Measurements from ENCODE around the gene TMEM31.
A peak's percentile ranks its signal among the peaks of the same experiment; 100 is the strongest.

Gene TMEM31

DNA sequence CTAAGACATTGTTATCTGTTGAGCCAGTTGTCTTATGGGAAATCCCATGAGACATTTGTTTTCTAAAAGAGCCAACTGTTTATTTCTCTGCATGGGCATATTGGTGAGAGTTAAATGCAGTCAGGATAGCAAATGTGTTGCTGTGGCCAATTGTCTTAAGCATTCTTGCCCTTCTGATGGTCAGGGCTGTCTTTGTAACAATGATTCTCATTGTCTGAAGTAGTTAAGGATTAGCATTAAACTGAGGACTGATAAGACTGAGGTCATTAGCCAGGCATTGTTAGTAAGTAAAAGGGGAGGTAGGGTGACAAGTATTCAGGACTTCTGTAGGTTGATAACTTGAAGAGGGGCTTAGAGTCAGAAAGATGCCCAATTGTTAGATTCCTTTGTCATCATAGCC is 13.0 kb upstream of the TMEM31 start:
- peak; percentile 51 for DNase-seq (ENCODE audit: low read depth, low spot score)
- no peak for TF ChIP-seq YY1 (IDR thresholded peaks at IDR 0.05; ENCODE audit: insufficient read depth, insufficient read length)
- no peak for TF ChIP-seq SUZ12 (IDR thresholded peaks at IDR 0.05; ENCODE audit: extremely low read depth, insufficient read depth, insufficient read length)
- no peak for TF ChIP-seq ZNF274 (IDR thresholded peaks at IDR 0.05; ENCODE audit: low read depth, low read length)
- Histone ChIP-seq H3K4me1 (ENCODE audit: insufficient read depth, insufficient read length) (no peaks in the 10 kb centered on the region), H3K4me3 (ENCODE audit: insufficient read length, low read depth) (no peak overlapping the region), H3K27me3 (ENCODE audit: insufficient read depth, insufficient read length) (no peaks in the 10 kb centered on the region), H3K36me3 (ENCODE audit: insufficient read depth, insufficient read length, low read length) (no peaks in the 10 kb centered on the region), H3K9ac (ENCODE audit: insufficient read length, low read depth) (no peak overlapping the region), H3K9me3 (ENCODE audit: insufficient read depth, low read length) (no peaks in the 10 kb centered on the region)

- Histone ChIP-seq H3K4me3 (ENCODE audit: insufficient read length, low read depth) (no peak overlapping the region), H3K27me3 (ENCODE audit: insufficient read depth, insufficient read length) (no peaks in the 10 kb centered on the region), H3K9ac (ENCODE audit: insufficient read length, low read depth) (no peak overlapping the region), H3K36me3 (ENCODE audit: insufficient read depth, insufficient read length, low read length) (no peaks in the 10 kb centered on the region), H3K9me3 (ENCODE audit: insufficient read depth, low read length) (no peaks in the 10 kb centered on the region), H3K4me1 (ENCODE audit: insufficient read depth, insufficient read length) (no peaks in the 10 kb centered on the region)
- no peak for TF ChIP-seq SUZ12 (IDR thresholded peaks at IDR 0.05; ENCODE audit: extremely low read depth, insufficient read depth, insufficient read length)
- no peak for TF ChIP-seq YY1 (IDR thresholded peaks at IDR 0.05; ENCODE audit: insufficient read depth, insufficient read length)
- no peak for TF ChIP-seq ZNF274 (IDR thresholded peaks at IDR 0.05; ENCODE audit: low read depth, low read length)
- no peak for DNase-seq (ENCODE audit: low read depth, low spot score)
Measured at GRCh38 chrX:103699243-103699642, 11.5 kb upstream of the TMEM31 start.

DNA sequence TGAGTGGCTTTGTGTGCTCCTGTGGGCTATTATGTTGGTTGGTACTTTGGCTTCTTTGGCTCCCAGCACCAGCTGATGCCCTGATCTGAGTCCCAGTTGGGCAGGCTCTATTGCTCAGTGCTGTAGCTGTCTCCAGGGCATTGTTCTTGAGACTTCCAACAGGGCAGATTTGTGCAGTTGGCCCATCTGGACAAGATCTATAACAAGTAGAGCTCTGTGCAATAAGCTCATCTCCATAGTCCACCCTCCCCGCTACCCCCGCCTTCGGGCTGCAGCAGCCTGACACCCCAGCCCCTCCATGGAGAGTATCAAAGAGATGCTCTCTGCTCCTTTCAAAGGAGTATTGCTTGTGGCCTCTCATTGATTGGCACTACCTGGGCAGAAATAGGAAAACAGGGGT is 5.8 kb upstream of the TMEM31 start:
- no peak for DNase-seq (ENCODE audit: low read depth, low spot score)
- no peaks in the 10 kb centered on the region for H3K36me3 ChIP-seq (ENCODE audit: insufficient read depth, insufficient read length, low read length)
- peaks cover 4% of the 10 kb centered on the region for H3K27me3 ChIP-seq (ENCODE audit: insufficient read depth, insufficient read length)
- no peak for TF ChIP-seq YY1 (IDR thresholded peaks at IDR 0.05; ENCODE audit: insufficient read depth, insufficient read length)
- TF ChIP-seq ZNF274 (IDR thresholded peaks at IDR 0.05; ENCODE audit: low read depth, low read length), result no peak
- TF ChIP-seq SUZ12 (IDR thresholded peaks at IDR 0.05; ENCODE audit: extremely low read depth, insufficient read depth, insufficient read length), result no peak
- no peak overlapping the region for H3K4me3 ChIP-seq (ENCODE audit: insufficient read length, low read depth)
- no peaks in the 10 kb centered on the region for H3K4me1 ChIP-seq (ENCODE audit: insufficient read depth, insufficient read length)
- H3K9ac ChIP-seq (ENCODE audit: insufficient read length, low read depth), result no peak overlapping the region
- H3K9me3 ChIP-seq (ENCODE audit: insufficient read depth, low read length), result no peaks in the 10 kb centered on the region

DNA sequence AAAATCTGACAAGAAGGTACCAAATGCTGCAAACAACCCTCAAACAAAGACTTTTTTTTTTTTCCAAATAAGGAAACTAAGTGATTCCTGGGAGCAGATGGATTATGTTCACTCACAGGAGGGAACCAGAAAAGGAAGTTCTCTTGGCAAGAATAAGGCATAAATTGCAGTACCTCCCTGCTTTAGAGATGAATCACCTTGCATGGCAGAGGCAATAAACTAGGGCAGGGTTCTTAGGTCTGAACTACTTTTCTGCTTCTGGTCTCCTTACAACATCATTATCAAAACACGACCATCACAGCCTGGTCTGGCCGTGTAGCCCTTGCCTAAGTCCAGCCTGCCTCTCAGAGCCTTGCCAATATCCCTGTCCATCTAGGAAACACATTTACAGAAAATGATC is 6.3 kb downstream of the TMEM31 start:
- Histone ChIP-seq H3K9ac (ENCODE audit: insufficient read length, low read depth) (no peak overlapping the region), H3K9me3 (ENCODE audit: insufficient read depth, low read length) (no peaks in the 10 kb centered on the region), H3K4me3 (ENCODE audit: insufficient read length, low read depth) (no peak overlapping the region), H3K4me1 (ENCODE audit: insufficient read depth, insufficient read length) (no peaks in the 10 kb centered on the region), H3K36me3 (ENCODE audit: insufficient read depth, insufficient read length, low read length) (no peaks in the 10 kb centered on the region), H3K27me3 (ENCODE audit: insufficient read depth, insufficient read length) (no peaks in the 10 kb centered on the region)
- TF ChIP-seq SUZ12 (IDR thresholded peaks at IDR 0.05; ENCODE audit: extremely low read depth, insufficient read depth, insufficient read length) (no peak), YY1 (IDR thresholded peaks at IDR 0.05; ENCODE audit: insufficient read depth, insufficient read length) (no peak), ZNF274 (IDR thresholded peaks at IDR 0.05; ENCODE audit: low read depth, low read length) (no peak)
- no peak for DNase-seq (ENCODE audit: low read depth, low spot score)

- H3K4me3 ChIP-seq (ENCODE audit: insufficient read length, low read depth), result no peak overlapping the region
- DNase-seq (ENCODE audit: low read depth, low spot score), result no peak
- no peaks in the 10 kb centered on the region for H3K36me3 ChIP-seq (ENCODE audit: insufficient read depth, insufficient read length, low read length)
- no peak overlapping the region for H3K9ac ChIP-seq (ENCODE audit: insufficient read length, low read depth)
- no peaks in the 10 kb centered on the region for H3K9me3 ChIP-seq (ENCODE audit: insufficient read depth, low read length)
- no peaks in the 10 kb centered on the region for H3K27me3 ChIP-seq (ENCODE audit: insufficient read depth, insufficient read length)
- H3K4me1 ChIP-seq (ENCODE audit: insufficient read depth, insufficient read length), result no peaks in the 10 kb centered on the region
- TF ChIP-seq SUZ12 (IDR thresholded peaks at IDR 0.05; ENCODE audit: extremely low read depth, insufficient read depth, insufficient read length), result no peak
- no peak for TF ChIP-seq ZNF274 (IDR thresholded peaks at IDR 0.05; ENCODE audit: low read depth, low read length)
- TF ChIP-seq YY1 (IDR thresholded peaks at IDR 0.05; ENCODE audit: insufficient read depth, insufficient read length), result no peak
Measured at GRCh38 chrX:103718120-103718519, 7.4 kb downstream of the TMEM31 start.

- no peaks in the 10 kb centered on the region for H3K36me3 ChIP-seq (ENCODE audit: insufficient read depth, insufficient read length, low read length)
- no peak overlapping the region for H3K4me3 ChIP-seq (ENCODE audit: insufficient read length, low read depth)
- no peak for DNase-seq (ENCODE audit: low read depth, low spot score)
- peaks cover 2% of the 10 kb centered on the region for H3K4me1 ChIP-seq (ENCODE audit: insufficient read depth, insufficient read length)
- H3K9ac ChIP-seq (ENCODE audit: insufficient read length, low read depth), result no peak overlapping the region
- TF ChIP-seq YY1 (IDR thresholded peaks at IDR 0.05; ENCODE audit: insufficient read depth, insufficient read length) (no peak), ZNF274 (IDR thresholded peaks at IDR 0.05; ENCODE audit: low read depth, low read length) (no peak), SUZ12 (IDR thresholded peaks at IDR 0.05; ENCODE audit: extremely low read depth, insufficient read depth, insufficient read length) (no peak)
- no peaks in the 10 kb centered on the region for H3K27me3 ChIP-seq (ENCODE audit: insufficient read depth, insufficient read length)
- no peaks in the 10 kb centered on the region for H3K9me3 ChIP-seq (ENCODE audit: insufficient read depth, low read length)
Measured at GRCh38 chrX:103722505-103722904, 11.8 kb downstream of the TMEM31 start.

- Histone ChIP-seq H3K9ac (ENCODE audit: insufficient read length, low read depth) (no peak overlapping the region), H3K27me3 (ENCODE audit: insufficient read depth, insufficient read length) (no peaks in the 10 kb centered on the region), H3K36me3 (ENCODE audit: insufficient read depth, insufficient read length, low read length) (no peaks in the 10 kb centered on the region), H3K9me3 (ENCODE audit: insufficient read depth, low read length) (no peaks in the 10 kb centered on the region), H3K4me1 (ENCODE audit: insufficient read depth, insufficient read length) (peaks cover 18% of the 10 kb centered on the region), H3K4me3 (ENCODE audit: insufficient read length, low read depth) (no peak overlapping the region)
- no peak for TF ChIP-seq ZNF274 (IDR thresholded peaks at IDR 0.05; ENCODE audit: low read depth, low read length)
- TF ChIP-seq SUZ12 (IDR thresholded peaks at IDR 0.05; ENCODE audit: extremely low read depth, insufficient read depth, insufficient read length), result no peak
- no peak for TF ChIP-seq YY1 (IDR thresholded peaks at IDR 0.05; ENCODE audit: insufficient read depth, insufficient read length)
- DNase-seq (ENCODE audit: low read depth, low spot score), result no peak
Measured at GRCh38 chrX:103726477-103726876, 15.8 kb downstream of the TMEM31 start.

DNA sequence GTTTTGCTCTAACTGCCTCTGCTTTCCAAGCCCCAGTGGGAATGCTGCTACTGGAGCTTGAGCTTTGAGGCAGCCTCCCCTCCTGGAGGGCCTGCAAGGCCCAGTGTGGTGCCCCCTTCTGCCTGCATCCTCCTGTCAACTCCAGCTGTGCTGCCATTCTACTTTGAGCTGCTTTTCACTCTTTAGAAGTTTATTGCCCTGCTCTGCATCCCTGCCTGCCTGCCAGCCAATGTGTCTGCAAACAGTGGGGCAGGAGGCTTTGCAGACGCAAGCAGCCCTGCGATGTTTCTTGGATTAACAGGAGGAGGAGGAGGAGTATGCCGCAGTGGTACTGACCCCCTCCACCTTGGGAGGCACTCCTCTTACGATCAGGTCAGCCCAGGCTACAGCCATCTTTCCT is 16.4 kb downstream of the TMEM31 start:
- Histone ChIP-seq H3K9me3 (ENCODE audit: insufficient read depth, low read length) (no peaks in the 10 kb centered on the region), H3K4me3 (ENCODE audit: insufficient read length, low read depth) (no peak overlapping the region), H3K4me1 (ENCODE audit: insufficient read depth, insufficient read length) (peaks cover 18% of the 10 kb centered on the region), H3K9ac (ENCODE audit: insufficient read length, low read depth) (no peak overlapping the region), H3K36me3 (ENCODE audit: insufficient read depth, insufficient read length, low read length) (no peaks in the 10 kb centered on the region), H3K27me3 (ENCODE audit: insufficient read depth, insufficient read length) (no peaks in the 10 kb centered on the region)
- TF ChIP-seq SUZ12 (IDR thresholded peaks at IDR 0.05; ENCODE audit: extremely low read depth, insufficient read depth, insufficient read length), result no peak
- no peak for TF ChIP-seq ZNF274 (IDR thresholded peaks at IDR 0.05; ENCODE audit: low read depth, low read length)
- TF ChIP-seq YY1 (IDR thresholded peaks at IDR 0.05; ENCODE audit: insufficient read depth, insufficient read length), result no peak
- no peak for DNase-seq (ENCODE audit: low read depth, low spot score)
